Thymus (tissue), 11 donors: ENCODE results near the gene MRPL23. TPM values are rescaled to one million over a fixed set of nuclear protein-coding genes. Genes with fewer than 3 reads are reported as not detected.

ENCODE experiments used
- DNase-seq, 9 donors: peaks; one replicate each; pipeline ENCODE4 v3.0.0-alpha.2; 2013; ENCODE audit warnings: low spot score in 9 of 9, low read depth in 6 of 9, missing footprints in 1 of 9
- H3K27ac ChIP-seq, 2 donors: one replicate each; pipeline ENCODE4 v1.5.1; 2013; ENCODE audit warnings: control low read depth in 1 of 2, low read depth in 1 of 2, low read length in 1 of 2, mild to moderate bottlenecking in 1 of 2, moderate library complexity in 1 of 2
- H3K27me3 ChIP-seq, 2 donors: one replicate each; pipeline ENCODE4 v1.5.1; 2013; ENCODE audit warnings: low read length in 1 of 2; ENCODE audit not compliant: control insufficient read depth in 2 of 2, insufficient read depth in 1 of 2
- H3K36me3 ChIP-seq, 2 donors: one replicate each; pipeline ENCODE4 v1.5.1; 2013; ENCODE audit warnings: low read length in 1 of 2, mild to moderate bottlenecking in 1 of 2, moderate library complexity in 1 of 2; ENCODE audit not compliant: control insufficient read depth in 2 of 2, insufficient read depth in 2 of 2
- H3K4me1 ChIP-seq, 2 donors: one replicate each; pipeline ENCODE4 v1.5.1; 2013; ENCODE audit warnings: low read length in 2 of 2; ENCODE audit not compliant: control insufficient read depth in 2 of 2, insufficient read depth in 2 of 2
- H3K4me3 ChIP-seq, 2 donors: one replicate each; pipeline ENCODE4 v1.5.1; 2013; ENCODE audit warnings: low read length in 2 of 2, control low read depth in 1 of 2, mild to moderate bottlenecking in 1 of 2
- H3K9me3 ChIP-seq, 2 donors: one replicate each; pipeline ENCODE4 v1.5.1; 2013; ENCODE audit warnings: low read length in 1 of 2, mild to moderate bottlenecking in 1 of 2; ENCODE audit not compliant: control insufficient read depth in 2 of 2, insufficient read depth in 1 of 2
- WGBS: extraction: QIAGEN DNeasy Blood & Tissue Kit; methylation state at CpG from one replicate; pipeline ENCODE4 v1.1.7; 2013; 5-methylcytosine and 5-hydroxymethylcytosine counted together
- polyA plus RNA-seq: library from polyadenylated mRNA; stranded (reverse); fragments of 200-250 nt; gene quantifications from one replicate; pipeline ENCODE4 v1.2.3, GENCODE V29; 2013
- total RNA-seq: library from RNA; stranded (reverse); fragments of 120-200 nt; gene quantifications from one replicate; pipeline ENCODE4 v1.2.4, GENCODE V29; 2013
- donor health status: healthy.

MRPL23 gene
- total and polyA plus RNA-seq, 2 donors = 62.8 to 75.9 TPM

DNA sequence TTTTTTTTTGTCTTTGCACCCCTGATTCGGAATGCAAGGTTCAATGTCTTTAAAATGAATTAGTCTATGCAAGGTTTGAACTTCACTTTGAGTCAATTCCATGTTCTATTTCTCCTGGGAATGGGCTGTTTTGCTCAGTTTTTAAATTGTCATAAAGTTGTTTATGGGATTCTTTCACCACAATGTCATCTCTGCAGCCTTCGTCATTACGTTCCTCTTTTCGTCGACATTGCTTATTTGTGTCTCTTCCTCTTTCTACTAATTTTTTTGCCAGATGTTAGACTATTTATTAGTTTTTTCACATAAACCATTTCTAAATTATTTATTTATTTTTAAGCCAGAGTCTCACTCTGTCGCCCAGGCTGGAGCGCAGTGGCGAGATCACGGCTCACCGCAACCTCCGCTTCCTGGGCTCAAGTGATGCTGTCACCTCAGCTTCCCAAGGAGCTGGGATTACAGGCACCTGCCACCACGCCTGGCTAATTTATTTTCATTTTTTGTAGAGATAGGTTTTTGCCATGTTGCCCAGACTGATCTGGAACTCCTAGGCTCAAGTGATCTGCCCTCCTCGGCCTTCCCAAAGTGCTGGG is 34.7 kb upstream of the MRPL23 start:
- Histone ChIP-seq H3K4me1 (no peaks in the 10 kb centered on the region), H3K4me3 (no peak overlapping the region), H3K27me3 (no peaks in the 10 kb centered on the region), H3K27ac (no peak overlapping the region), H3K9me3 (no peaks in the 10 kb centered on the region), H3K36me3 (no peaks in the 10 kb centered on the region)
- 78% methylated on average over 13 of the region's 13 CpGs for WGBS
- DNase-seq = no peak

DNA sequence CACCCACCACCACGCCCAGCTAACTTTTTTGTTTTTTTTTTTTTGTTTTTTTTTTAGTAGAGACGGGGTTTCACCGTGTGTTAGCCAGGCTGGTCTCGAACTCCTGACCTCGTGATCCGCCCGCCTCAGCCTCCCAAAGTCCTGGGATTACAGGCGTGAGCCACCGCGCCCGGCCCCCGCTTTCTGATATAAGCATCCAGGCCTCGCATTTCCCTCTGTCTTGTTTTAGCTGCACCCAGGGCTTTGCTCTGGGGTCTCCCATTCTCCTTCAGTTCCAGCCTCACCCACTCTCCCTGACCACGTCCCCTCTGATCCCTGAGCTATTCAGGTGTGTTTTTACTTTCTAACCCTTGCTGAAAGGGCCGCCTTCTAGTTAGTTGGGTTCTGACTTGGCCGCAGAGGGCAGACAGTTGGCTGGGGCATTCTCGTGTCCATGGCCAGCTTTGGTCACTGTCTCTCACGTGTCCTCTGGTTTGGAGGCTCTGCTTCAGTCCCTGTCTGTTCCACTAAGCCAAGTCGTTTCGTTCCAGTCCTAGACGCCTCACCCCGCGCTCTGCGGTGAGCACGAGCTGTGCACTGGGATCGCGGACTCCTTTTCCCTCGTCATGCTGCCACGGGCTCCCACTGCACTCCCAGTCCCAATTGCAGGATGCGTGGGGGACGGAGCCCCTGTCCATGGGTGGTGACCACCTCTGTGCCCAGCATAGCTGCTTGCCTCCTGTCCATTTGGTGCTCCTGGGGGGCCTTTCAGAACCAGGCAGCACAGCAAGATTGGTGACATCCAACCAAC is 33.7 kb upstream of the MRPL23 start:
- DNase-seq = no peak
- no peaks in the 10 kb centered on the region for H3K4me1 ChIP-seq
- H3K27me3 ChIP-seq = no peaks in the 10 kb centered on the region
- H3K27ac ChIP-seq = no peak overlapping the region
- no peaks in the 10 kb centered on the region for H3K36me3 ChIP-seq
- H3K4me3 ChIP-seq = no peak overlapping the region
- no peaks in the 10 kb centered on the region for H3K9me3 ChIP-seq
- 98% methylated on average over 31 of the region's 31 CpGs for WGBS

DNA sequence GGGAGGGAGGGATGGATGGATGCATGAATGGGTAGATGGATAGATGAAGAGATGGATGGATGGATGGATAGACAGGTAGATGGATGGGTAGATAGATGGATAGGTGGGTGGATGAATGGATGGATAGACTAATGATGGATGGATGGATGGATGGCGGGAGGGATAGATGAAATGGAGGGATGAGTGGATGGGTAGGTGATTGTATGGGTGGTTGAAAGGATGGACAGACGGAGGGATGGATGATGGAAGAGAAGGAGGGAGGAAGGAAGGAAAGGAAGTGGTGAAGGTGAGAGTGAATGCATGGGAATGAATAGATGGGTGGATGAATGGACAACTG is 31.4 kb upstream of the MRPL23 start:
- H3K9me3 ChIP-seq = no peaks in the 10 kb centered on the region
- H3K27ac ChIP-seq = no peak overlapping the region
- no peak overlapping the region for H3K4me3 ChIP-seq
- no peaks in the 10 kb centered on the region for H3K4me1 ChIP-seq
- 95% methylated on average over 2 of the region's 2 CpGs for WGBS
- no peak for DNase-seq
- H3K27me3 ChIP-seq = no peaks in the 10 kb centered on the region
- no peaks in the 10 kb centered on the region for H3K36me3 ChIP-seq

DNA sequence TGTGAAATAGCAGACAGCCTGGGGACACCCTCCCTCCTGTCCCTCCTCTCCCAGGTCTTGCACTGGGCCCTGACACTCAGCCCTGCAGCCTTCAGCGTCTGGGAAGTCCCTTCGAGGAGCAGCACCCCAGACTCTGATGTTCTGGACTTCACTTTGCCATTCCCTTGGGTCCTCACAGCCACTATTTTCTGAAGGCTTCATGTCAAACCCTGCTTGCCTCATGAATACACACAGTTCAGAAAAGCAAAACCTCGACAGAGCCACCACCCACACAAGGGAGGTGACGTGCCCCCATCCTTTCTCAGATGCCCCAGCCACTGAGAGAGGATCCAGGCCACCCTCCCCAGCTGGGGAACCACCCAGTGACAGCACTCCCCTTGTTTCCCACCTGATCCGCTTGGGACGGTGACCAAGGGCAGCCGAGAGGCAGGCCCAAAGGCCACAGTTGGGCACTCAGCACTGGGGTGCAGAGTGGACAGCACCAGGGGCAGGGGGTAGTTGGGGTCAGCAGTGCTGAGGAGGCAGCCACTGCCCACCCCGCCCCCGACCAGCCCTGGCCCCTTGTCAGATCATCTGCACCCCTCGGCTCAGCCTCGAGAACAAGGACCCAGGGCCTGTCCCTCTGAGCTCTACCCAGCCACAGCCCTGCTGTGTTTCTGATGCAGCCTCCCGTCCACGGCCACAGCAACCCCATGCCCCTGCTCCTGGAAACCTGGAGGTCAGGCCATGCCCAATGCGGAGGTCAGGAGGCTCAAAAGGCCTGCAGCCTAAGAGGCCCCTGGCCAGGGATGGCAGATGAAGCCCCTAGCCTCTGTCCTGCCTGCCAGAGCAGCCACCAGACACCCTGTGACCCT is 30.8 kb upstream of the MRPL23 start:
- Histone ChIP-seq H3K36me3 (no peaks in the 10 kb centered on the region), H3K9me3 (no peaks in the 10 kb centered on the region), H3K4me1 (no peaks in the 10 kb centered on the region), H3K4me3 (no peak overlapping the region), H3K27ac (no peak overlapping the region), H3K27me3 (no peaks in the 10 kb centered on the region)
- WGBS = 90% methylated on average over 14 of the region's 14 CpGs
- no peak for DNase-seq

DNA sequence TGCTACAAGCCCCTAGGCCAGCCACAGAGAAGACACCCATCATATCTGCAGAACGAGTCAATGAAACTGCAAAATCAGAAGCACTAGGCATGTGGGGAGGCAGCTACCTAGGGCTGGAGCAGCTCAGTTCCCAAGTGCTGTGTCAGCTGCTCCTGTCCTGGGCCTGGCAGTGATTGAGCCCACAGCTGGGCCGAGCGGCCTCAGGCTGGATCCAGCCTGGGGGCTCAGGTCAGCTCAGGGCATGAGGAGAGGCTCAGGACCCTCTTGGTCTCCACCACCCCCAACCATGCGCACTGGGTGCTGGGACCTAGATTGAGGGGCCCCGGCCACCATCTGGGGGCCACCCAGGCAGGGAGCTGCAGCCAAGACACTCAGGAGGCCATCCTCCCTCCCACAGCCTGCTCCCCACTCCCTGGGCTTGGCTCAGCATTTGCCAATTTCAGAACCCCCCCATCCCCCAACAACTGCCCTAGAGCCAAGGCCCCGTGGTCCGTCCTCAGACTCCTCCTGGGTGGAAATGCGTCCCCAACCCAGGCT is 30.1 kb upstream of the MRPL23 start:
- no peaks in the 10 kb centered on the region for H3K36me3 ChIP-seq
- H3K4me3 ChIP-seq = no peak overlapping the region
- WGBS = 87% methylated on average over 8 of the region's 8 CpGs
- DNase-seq = no peak
- H3K27ac ChIP-seq = no peak overlapping the region
- H3K4me1 ChIP-seq = peaks cover 0 to under 1% of the 10 kb centered on the region in 2 donors
- H3K9me3 ChIP-seq = no peaks in the 10 kb centered on the region
- no peaks in the 10 kb centered on the region for H3K27me3 ChIP-seq

DNA sequence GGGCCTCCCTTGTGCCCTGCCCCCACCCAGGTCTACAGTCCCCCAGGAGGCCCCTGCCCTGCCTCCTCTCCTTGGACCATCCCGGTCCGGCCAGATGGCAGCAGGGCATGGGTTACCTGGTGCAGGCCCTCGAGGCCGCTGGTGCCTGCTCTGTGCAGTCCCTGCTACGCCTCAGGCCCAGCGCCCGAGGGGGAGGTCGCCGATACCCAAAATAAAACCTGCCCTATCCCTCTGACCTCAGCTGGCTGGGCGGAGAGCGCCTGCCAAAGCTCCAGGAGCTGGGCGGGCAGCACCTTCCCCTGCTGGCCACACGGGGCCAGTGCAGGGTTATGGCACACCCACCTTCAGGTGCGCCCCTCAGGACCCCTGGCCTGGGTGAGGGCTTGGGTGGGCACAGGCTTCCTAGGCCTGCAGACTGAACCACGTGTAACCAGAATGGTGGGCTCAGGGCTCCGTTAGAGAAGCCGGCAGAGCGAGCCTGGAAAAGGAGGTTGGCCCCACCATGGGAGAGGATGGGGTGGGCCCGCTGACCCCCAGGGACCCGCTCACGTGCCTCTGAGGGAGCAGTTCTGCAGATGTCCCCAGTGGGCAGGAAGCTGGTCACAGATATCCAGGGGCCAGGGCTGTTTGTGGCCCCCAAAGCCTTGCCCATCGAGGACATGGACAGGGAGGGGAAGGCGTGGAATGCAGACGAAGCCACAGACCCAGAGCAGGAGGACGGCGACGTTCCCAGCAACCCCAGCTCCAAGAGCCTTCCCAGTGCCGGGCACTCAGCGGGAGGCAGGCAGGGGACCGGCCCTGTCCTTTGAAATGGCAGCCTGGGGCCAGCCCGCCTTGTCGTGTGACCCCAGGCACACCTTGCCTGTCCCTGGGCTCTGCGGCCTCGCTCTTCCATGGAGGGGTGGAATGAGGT is 29.4 kb upstream of the MRPL23 start:
- H3K36me3 ChIP-seq = no peaks in the 10 kb centered on the region
- DNase-seq = no peak
- H3K27me3 ChIP-seq = no peaks in the 10 kb centered on the region
- H3K9me3 ChIP-seq = no peaks in the 10 kb centered on the region
- no peak overlapping the region for H3K4me3 ChIP-seq
- WGBS = 82% methylated on average over 34 of the region's 34 CpGs
- H3K4me1 ChIP-seq = peaks cover 3 to 8% of the 10 kb centered on the region in 2 donors
- no peak overlapping the region for H3K27ac ChIP-seq

DNA sequence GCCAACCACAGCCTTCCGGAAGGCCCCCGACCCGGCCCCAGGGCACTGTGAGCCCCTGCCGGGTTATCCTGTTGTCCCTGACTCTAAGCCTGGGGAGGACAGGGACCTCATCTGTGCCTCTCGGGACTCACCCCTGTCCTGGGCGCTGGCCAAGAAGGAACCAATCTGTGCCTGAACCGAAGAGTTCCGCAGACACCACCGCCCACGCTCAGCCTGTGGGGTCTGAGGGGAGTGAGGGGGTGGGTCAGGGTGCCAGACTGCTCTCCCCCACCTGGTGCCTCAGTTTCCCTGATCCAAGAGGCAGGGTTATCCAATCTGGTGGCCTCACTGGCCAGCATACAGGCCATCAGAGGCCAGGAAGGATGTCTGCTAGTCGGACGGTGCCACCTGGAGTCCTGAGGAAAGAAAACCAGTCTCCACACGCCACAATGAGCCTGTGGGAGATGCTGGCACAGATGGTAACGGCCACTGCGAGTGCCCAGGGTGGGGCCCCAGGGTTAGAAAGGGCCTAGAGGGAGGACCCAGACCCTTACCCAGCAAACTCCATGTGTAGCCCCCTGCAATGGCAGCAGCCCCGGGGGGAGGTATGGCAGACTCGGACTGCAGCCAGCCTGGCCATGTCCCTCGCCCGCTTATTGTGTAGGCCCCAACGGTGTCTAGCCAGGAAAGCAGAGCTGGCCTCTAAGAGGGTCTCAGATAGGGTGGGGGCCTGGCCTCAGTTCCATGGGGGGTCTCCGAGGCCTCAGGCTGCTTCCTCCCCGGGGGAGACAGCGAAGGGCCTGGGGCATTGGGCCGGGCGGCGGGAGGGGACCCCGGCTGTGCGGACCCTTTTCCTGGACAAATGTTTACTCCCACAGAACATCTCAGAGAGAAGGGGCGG is 28.5 kb upstream of the MRPL23 start:
- WGBS = 92% methylated on average over 29 of the region's 29 CpGs
- H3K36me3 ChIP-seq = no peaks in the 10 kb centered on the region
- no peak for DNase-seq

More for the DNA sequence above, 28.5 kb upstream of the MRPL23 start:
- H3K4me1 ChIP-seq = peaks cover 4 to 15% of the 10 kb centered on the region in 2 donors
- H3K4me3 ChIP-seq = no peak overlapping the region
- no peak overlapping the region for H3K27ac ChIP-seq
- no peaks in the 10 kb centered on the region for H3K9me3 ChIP-seq
- no peaks in the 10 kb centered on the region for H3K27me3 ChIP-seq
